ENCODE data around the gene AHDC1. TPM values are rescaled to one million over a fixed set of nuclear protein-coding genes. Genes with fewer than 3 reads are reported as not detected.
A peak's percentile ranks its signal among the peaks of the same experiment; 100 is the strongest.

Gene AHDC1
- total and polyA plus RNA-seq, 9 of the 15 experiments (the other 6 are each of a cell fraction or from before 2014, with no cell fraction given): 0.21 to 36.4 (median 4.7) TPM

GRCh38 chr1:27507960-27508665 lies 95.8 kb downstream of the AHDC1 start:
- FAIRE-seq (peak; percentile 82), ATAC-seq (peak; percentile 76), DNase-seq (ENCODE audit: extremely low read depth in 1 of 4, low spot score in 3 of 4) (peak; percentile 59 to 82 (median 68))
- intact Hi-C loops (cut with micrococcal nuclease) (loop anchor here (1.0 to 5.0 kb wide), 2 partner anchors 18 to 99 kb away; partner anchors contain the start of gene WASF2), in situ Hi-C loops (cut with MboI) (no loop called here)
- Histone ChIP-seq H3K9ac (ENCODE audit: insufficient read depth in 1 of 2, low read depth in 2 of 2, low read length in 2 of 2) (peak overlapping the region; percentile 9 to 76; a peak in 2 of 4 replicates), H2AFZ (ENCODE audit: low read depth, low read length) (peak overlapping the region; percentile 86), H3K4me3 (no peak overlapping the region), H3K9me3 (replicated peaks; ENCODE audit: control insufficient read depth, insufficient read depth, low read depth, low read length) (no peaks in the 10 kb centered on the region), H3K9me1 (ENCODE audit: control insufficient read depth, insufficient read depth, low read length) (no peaks in the 10 kb centered on the region), H3K79me2 (ENCODE audit: control insufficient read depth, insufficient read depth, low read length) (no peaks in the 10 kb centered on the region), H3K27me3 (ENCODE audit: control insufficient read depth in 2 of 2, insufficient read depth in 2 of 2, low read length in 2 of 2) (no peaks in the 10 kb centered on the region), H3K4me1 (replicated peaks in 1 of 2; ENCODE audit: control insufficient read depth in 2 of 2, insufficient read depth in 2 of 2, low read length in 2 of 2) (peaks cover 23 to 39% of the 10 kb centered on the region in 2 experiments; a peak in 4 of 5 replicates), H4K20me1 (replicated peaks; ENCODE audit: control insufficient read depth, insufficient read depth, low read length) (no peaks in the 10 kb centered on the region), H3K4me2 (ENCODE audit: insufficient read depth, low read length) (no peak overlapping the region), H3K27ac (ENCODE audit: extremely low read depth, low read depth, low read length) (peak overlapping the region; percentile 22), H3K36me3 (ENCODE audit: control insufficient read depth, insufficient read depth, low read length) (no peaks in the 10 kb centered on the region)
- CTCF ChIA-PET (ENCODE audit: low intra/inter-chr PET ratio): no interaction called here
- no TSS peak for BruUV-seq (replicated peaks)
- 50% methylated on average over 6 of the region's 6 CpGs for WGBS (ENCODE audit: insufficient coverage, low coverage, missing lambda C conversion rate)
- POLR2A ChIA-PET: interaction anchor here (0.6 to 2.5 kb wide), 7 partner anchors 11 to 112 kb away, joined by 3 to 5 read pairs (median 3); partner anchors contain the start of gene WASF2
- TF ChIP-seq RBM34 (IDR thresholded peaks at IDR 0.05; ENCODE audit: borderline replicate concordance, insufficient read depth, low read length) (no peak), ZNF347 (CRISPR knock-in tag; IDR thresholded peaks at IDR 0.05; ENCODE audit: low read depth) (no peak), ATF3 (IDR thresholded peaks at IDR 0.05) (no peak), ATF3 (CRISPR knock-in tag; conservative IDR thresholded peaks at IDR 0.05) (no peak), KLF6 (CRISPR knock-in tag; IDR thresholded peaks at IDR 0.05; ENCODE audit: borderline replicate concordance) (no peak), ADNP (tag; IDR thresholded peaks at IDR 0.05) (peak; percentile 95), NR2C1 (IDR thresholded peaks at IDR 0.05) (no peak), NR2C1 (tag; IDR thresholded peaks at IDR 0.05) (no peak), IRF9 (tag; IDR thresholded peaks at IDR 0.05) (0 out of 2 replicates have a peak, but pooled peaks have one; percentile 9), ZNF263 (CRISPR knock-in tag; IDR thresholded peaks at IDR 0.05; ENCODE audit: borderline replicate concordance) (peak; percentile 48; the same call in 1 of the 2 replicates), DDX20 (tag; IDR thresholded peaks at IDR 0.05; ENCODE audit: low read depth) (no peak), MXI1 (IDR thresholded peaks at IDR 0.05; ENCODE audit: low read depth, low read length) (no peak), ZNF79 (CRISPR knock-in tag; IDR thresholded peaks at IDR 0.05; ENCODE audit: low read depth) (no peak), LCOR (CRISPR knock-in tag; IDR thresholded peaks at IDR 0.05) (0 out of 2 replicates have a peak, but pooled peaks have one; percentile 41), CSDE1 (IDR thresholded peaks at IDR 0.05) (no peak), NFE2 (IDR thresholded peaks at IDR 0.05; ENCODE audit: low read depth) (peak; percentile 80), SP1 (CRISPR knock-in tag; IDR thresholded peaks at IDR 0.05) (0 out of 2 replicates have a peak, but pooled peaks have one; percentile 48)
- TF ChIP-seq, protein P1, sequence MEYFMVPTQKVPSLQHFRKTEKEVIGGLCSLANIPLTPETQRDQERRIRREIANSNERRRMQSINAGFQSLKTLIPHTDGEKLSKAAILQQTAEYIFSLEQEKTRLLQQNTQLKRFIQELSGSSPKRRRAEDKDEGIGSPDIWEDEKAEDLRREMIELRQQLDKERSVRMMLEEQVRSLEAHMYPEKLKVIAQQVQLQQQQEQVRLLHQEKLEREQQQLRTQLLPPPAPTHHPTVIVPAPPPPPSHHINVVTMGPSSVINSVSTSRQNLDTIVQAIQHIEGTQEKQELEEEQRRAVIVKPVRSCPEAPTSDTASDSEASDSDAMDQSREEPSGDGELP (CRISPR knock-in tag; IDR thresholded peaks at IDR 0.05; ENCODE audit: borderline replicate concordance): peak; percentile 45; the same call in 1 of the 2 replicates

Data from K562 (cell line).